GM19467 (cell line): ENCODE data around the gene GMDS.

Experiments
- ATAC-seq: cut with Tn5 transposase; IDR thresholded peaks from one replicate; pipeline ENCODE4 v1.9.1; 2021; ENCODE audit warnings: mild to moderate bottlenecking, moderate library complexity; ENCODE audit not compliant: unreplicated experiment

GMDS gene

GRCh38 chr6:1584996-1585668 lies 660.3 kb downstream of the GMDS start:
- ATAC-seq = no peak

- ATAC-seq = no peak
Measured at GRCh38 chr6:1584146-1584545, 661.3 kb downstream of the GMDS start.

GRCh38 chr6:1581120-1581991 lies 664.0 kb downstream of the GMDS start:
- ATAC-seq = no peak

- no peak for ATAC-seq
Measured at GRCh38 chr6:1580585-1580984, 664.8 kb downstream of the GMDS start.

GRCh38 chr6:1580109-1580508 lies 665.3 kb downstream of the GMDS start:
- no peak for ATAC-seq

- no peak for ATAC-seq
Measured at GRCh38 chr6:1579096-1579495, 666.3 kb downstream of the GMDS start.

GRCh38 chr6:1577896-1578745 lies 667.3 kb downstream of the GMDS start:
- no peak for ATAC-seq

GRCh38 chr6:1577146-1577680 lies 668.2 kb downstream of the GMDS start:
- no peak for ATAC-seq

GRCh38 chr6:1576711-1577110 lies 668.7 kb downstream of the GMDS start:
- no peak for ATAC-seq

GRCh38 chr6:1576166-1576565 lies 669.2 kb downstream of the GMDS start:
- ATAC-seq = no peak

- no peak for ATAC-seq
Measured at GRCh38 chr6:1575210-1576041, 670.0 kb downstream of the GMDS start.

GRCh38 chr6:1574890-1575209 lies 670.6 kb downstream of the GMDS start:
- ATAC-seq = no peak

- no peak for ATAC-seq
Measured at GRCh38 chr6:1574083-1574761, 671.2 kb downstream of the GMDS start.
